ENCODE results near the gene MED12L. TPM values are rescaled to one million over a fixed set of nuclear protein-coding genes. Genes with fewer than 3 reads are reported as not detected.

Gene MED12L
- polyA plus RNA-seq, 1 experiment, result 0.06 TPM

DNA sequence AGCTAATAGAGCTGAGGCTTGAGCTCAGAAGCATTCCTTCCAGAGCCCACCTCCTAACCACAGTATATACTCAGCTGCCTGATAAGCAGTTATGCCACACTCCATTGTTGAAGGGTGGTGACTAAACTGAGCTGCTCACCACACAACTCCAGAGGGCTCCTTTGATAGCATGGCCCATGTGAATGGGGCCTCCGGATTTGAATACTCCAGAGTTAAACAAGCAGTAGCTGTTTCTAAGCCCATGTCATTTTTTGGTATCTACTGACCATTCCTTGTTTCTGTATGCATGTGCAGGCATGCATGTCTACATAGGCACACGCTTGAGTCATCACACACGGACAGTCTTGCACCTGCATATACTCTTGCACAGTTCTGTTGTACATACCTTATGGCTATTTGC lies 346.5 kb downstream of the MED12L start:
- TF ChIP-seq, protein P1, sequence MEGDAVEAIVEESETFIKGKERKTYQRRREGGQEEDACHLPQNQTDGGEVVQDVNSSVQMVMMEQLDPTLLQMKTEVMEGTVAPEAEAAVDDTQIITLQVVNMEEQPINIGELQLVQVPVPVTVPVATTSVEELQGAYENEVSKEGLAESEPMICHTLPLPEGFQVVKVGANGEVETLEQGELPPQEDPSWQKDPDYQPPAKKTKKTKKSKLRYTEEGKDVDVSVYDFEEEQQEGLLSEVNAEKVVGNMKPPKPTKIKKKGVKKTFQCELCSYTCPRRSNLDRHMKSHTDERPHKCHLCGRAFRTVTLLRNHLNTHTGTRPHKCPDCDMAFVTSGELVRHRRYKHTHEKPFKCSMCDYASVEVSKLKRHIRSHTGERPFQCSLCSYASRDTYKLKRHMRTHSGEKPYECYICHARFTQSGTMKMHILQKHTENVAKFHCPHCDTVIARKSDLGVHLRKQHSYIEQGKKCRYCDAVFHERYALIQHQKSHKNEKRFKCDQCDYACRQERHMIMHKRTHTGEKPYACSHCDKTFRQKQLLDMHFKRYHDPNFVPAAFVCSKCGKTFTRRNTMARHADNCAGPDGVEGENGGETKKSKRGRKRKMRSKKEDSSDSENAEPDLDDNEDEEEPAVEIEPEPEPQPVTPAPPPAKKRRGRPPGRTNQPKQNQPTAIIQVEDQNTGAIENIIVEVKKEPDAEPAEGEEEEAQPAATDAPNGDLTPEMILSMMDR (IDR thresholded peaks at IDR 0.05; ENCODE audit: insufficient read depth, low read depth, low read length), result no peak
- H3K36me3 ChIP-seq (ENCODE audit: control insufficient read depth, insufficient read depth, low read length), result no peaks in the 10 kb centered on the region
- no peak for DNase-seq (ENCODE audit: low read depth)
- POLR2A ChIA-PET, result no interaction called here
- no peak overlapping the region for H3K4me3 ChIP-seq (ENCODE audit: low read depth, low read length)
- CTCF ChIA-PET, result interaction anchor here (0.9 to 1.5 kb wide), 2 partner anchors 7 to 105 kb away, joined by 3 to 5 read pairs; no protein-coding TSS in a partner anchor
- no peaks in the 10 kb centered on the region for H3K27me3 ChIP-seq (ENCODE audit: control insufficient read depth, insufficient read depth, low read length)

DNA sequence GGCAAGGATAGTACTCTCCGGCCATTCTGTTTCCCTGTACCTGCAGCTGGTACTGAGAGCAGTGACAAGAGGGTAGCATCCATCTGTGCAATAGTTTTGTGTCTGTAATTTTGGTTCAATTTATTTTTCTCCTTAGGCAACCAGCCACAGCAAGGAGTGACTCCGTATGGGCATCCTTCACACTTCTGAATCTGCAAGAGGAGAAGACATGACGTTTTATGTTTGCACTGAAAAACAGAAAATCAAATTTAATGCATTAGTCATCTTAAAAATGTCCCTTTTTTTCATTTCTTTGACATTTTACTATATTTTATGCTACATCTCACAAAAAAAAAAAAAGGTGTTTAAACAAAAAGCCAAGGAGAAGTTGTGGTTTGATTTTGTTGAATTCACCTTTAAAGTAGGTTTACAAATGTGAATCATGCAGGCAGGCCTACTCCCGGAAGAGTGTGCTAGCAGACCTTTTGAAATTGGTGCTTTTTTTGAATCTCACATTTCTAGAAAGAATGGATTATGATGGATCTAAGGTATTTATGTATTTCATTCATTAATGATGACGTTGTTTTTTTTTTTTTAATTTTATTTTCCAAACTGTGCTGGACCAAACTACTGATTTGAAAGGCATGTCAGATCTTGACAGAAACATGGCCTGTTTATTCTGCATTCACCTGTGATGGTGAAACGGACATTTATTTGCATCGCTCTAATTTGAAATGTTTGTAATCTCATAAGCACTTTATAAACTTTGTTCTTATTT lies 347.3 kb downstream of the MED12L start:
- TF ChIP-seq, protein P1 (IDR thresholded peaks at IDR 0.05; ENCODE audit: insufficient read depth, low read depth, low read length), result no peak
- ChIA-PET POLR2A (no interaction called here), CTCF (no interaction called here)
- Histone ChIP-seq H3K36me3 (ENCODE audit: control insufficient read depth, insufficient read depth, low read length) (no peaks in the 10 kb centered on the region), H3K4me3 (ENCODE audit: low read depth, low read length) (no peak overlapping the region), H3K27me3 (ENCODE audit: control insufficient read depth, insufficient read depth, low read length) (no peaks in the 10 kb centered on the region)
- no peak for DNase-seq (ENCODE audit: low read depth)

DNA sequence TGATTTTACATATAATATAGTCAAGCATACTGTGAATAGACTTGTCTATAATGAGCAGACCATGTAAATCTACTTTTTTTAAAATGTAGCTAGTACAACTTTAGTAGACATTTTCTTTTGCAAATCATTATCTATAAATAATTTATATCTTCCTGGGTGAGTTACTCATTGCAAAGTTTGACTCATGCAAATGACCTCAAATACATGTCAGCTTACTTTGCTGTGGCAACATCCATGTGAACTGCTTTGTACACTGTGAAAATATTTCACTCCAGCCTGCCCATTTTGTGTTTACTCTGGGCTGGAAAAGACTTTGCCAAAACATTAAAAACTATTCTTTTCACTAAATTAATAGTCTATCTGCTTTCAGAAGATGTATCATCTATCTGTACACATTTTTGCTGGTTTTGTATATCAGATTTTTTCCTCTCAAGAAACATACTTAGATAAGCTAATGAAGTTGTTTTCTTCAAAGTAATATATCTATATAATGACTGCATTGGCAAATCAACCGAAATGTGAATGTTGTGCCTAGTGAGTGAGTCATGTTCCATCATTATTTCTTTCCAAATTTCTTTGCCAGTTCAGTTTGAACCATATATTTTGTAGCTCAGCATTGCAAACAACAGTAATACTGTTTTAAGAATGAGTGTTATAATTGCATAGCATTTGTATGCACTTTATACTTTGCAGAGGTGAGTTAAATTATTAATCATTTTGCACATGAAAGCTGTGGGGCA lies 348.9 kb downstream of the MED12L start:
- TF ChIP-seq, protein P1 (IDR thresholded peaks at IDR 0.05; ENCODE audit: insufficient read depth, low read depth, low read length), result no peak
- no peak overlapping the region for H3K4me3 ChIP-seq (ENCODE audit: low read depth, low read length)
- POLR2A ChIA-PET, result no interaction called here

DNA sequence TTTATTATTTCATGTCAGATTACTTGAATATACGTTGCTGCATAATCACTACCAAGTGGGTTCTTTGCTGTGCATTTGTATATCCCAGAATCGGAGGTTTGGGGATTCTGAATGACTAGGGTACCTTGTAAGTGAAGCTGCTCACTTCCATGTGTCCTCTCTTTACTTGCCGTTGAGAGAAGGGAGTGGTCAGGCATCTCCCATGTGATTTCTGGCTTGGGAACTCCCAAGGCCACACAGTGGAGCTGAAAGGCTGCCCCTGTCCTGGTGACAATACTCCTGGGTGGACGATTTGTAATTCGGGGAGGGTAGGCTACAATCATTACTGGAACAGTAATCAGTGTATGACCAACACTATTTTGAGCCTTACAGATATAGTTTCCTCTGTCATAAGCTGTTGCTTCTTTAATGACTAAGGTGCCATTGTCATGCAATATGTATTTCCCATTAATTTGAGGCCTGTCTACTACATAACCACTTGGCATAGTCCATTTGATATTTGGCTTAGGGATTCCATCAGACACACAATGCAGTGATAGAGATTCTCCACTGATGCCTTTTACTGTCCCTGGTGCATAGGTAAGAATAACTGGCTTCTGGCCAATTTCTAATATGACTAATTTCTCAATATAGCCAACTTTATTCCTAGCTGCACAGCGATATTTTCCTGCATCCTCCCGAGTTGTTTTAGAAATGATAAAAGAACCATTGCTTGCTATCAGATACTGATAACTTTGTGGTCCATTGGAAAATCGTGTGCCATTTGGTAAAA lies 351.4 kb downstream of the MED12L start:
- TF ChIP-seq, protein P1 (IDR thresholded peaks at IDR 0.05; ENCODE audit: insufficient read depth, low read depth, low read length), result no peak
- ChIA-PET CTCF (interaction anchor here (0.7 to 6.1 kb wide), 6 partner anchors 29 to 482 kb away, joined by 3 to 44 read pairs (median 4); no protein-coding TSS in a partner anchor), POLR2A (no interaction called here)
- no peak overlapping the region for H3K4me3 ChIP-seq (ENCODE audit: low read depth, low read length)
- DNase-seq (ENCODE audit: low read depth), result no peak
- no peaks in the 10 kb centered on the region for H3K36me3 ChIP-seq (ENCODE audit: control insufficient read depth, insufficient read depth, low read length)
- no peaks in the 10 kb centered on the region for H3K27me3 ChIP-seq (ENCODE audit: control insufficient read depth, insufficient read depth, low read length)

More for the DNA sequence above, 348.9 kb downstream of the MED12L start:
- peak; percentile 59 for DNase-seq (ENCODE audit: low read depth)
- CTCF ChIA-PET, result interaction anchor here (0.8 to 1.3 kb wide), 2 partner anchors 9 to 10 kb away, joined by 3 read pairs; no protein-coding TSS in a partner anchor
- Histone ChIP-seq H3K27me3 (ENCODE audit: control insufficient read depth, insufficient read depth, low read length) (no peaks in the 10 kb centered on the region), H3K36me3 (ENCODE audit: control insufficient read depth, insufficient read depth, low read length) (no peaks in the 10 kb centered on the region)
